IMR-90 (cell line): ENCODE measurements around the gene BCL2L13. TPM values are rescaled to one million over a fixed set of nuclear protein-coding genes. Genes with fewer than 3 reads are reported as not detected.

Experiments used
- ATAC-seq: fragments of 200-7000 bp; cut with Tn5 transposase; 2 replicates; pipeline ENCODE4 v1.9.1; 2020; ENCODE audit warnings: low read depth, mild to moderate bottlenecking, moderate library complexity
- BruUV-seq: library from RNA; stranded (reverse); fragments of 400-500 nt; replicated peaks from 2 replicates; lab custom pipeline; 2021; lab: Mats Ljungman, UMichigan
- CTCF ChIA-PET: fragments of 300-600 bp; formaldehyde crosslinking; extraction: SDS; loops from one replicate; lab custom pipeline; 2021; ENCODE audit warnings: antibody characterized with exemption; lab: Yijun Ruan, JAX
- POLR2A ChIA-PET: fragments of 300-600 bp; sonication (Branson Sonifier 250); formaldehyde crosslinking; loops from one replicate; lab custom pipeline; 2022; ENCODE audit warnings: antibody characterized with exemption; ENCODE audit not compliant: unreplicated experiment; lab: Charles Lee
- DNase-seq: peaks from one replicate; pipeline ENCODE4 v3.0.0; 2013
- H2AFZ ChIP-seq: replicated peaks from 2 replicates; pipeline ENCODE3; 2013; ENCODE audit warnings: low read length, mild to moderate bottlenecking; ENCODE audit not compliant: poor library complexity
- H2AK5ac ChIP-seq: 2 replicates; pipeline ENCODE4 v1.6.1; 2013; ENCODE audit warnings: low read depth, low read length, inconsistent platforms
- H2AK9ac ChIP-seq: replicated peaks from 2 replicates; pipeline ENCODE3; 2013; ENCODE audit warnings: mild to moderate bottlenecking, low read depth, low read length, moderate library complexity; ENCODE audit not compliant: poor library complexity
- H2BK120ac ChIP-seq: 2 replicates; pipeline ENCODE4 v1.6.1; 2013; ENCODE audit warnings: low read depth, low read length, inconsistent platforms
- H2BK15ac ChIP-seq: 3 replicates; pipeline ENCODE4 v1.6.1; 2013; ENCODE audit warnings: low read depth, low read length, inconsistent platforms
- H2BK20ac ChIP-seq: 2 replicates; pipeline ENCODE4 v1.6.1; 2013; ENCODE audit warnings: low read depth, mild to moderate bottlenecking, inconsistent platforms, low read length, moderate library complexity
- H2BK5ac ChIP-seq: 2 replicates; pipeline ENCODE4 v1.6.1; 2013; ENCODE audit warnings: mild to moderate bottlenecking, low read depth, low read length, inconsistent platforms; ENCODE audit not compliant: poor library complexity, severe bottlenecking
- H3K14ac ChIP-seq: replicated peaks from 2 replicates; pipeline ENCODE4 v1.6.1; 2013; ENCODE audit warnings: low read depth, low read length, inconsistent platforms
- H3K18ac ChIP-seq: 2 replicates; pipeline ENCODE4 v1.6.1; 2013; ENCODE audit warnings: low read depth, low read length, control low read depth
- H3K23ac ChIP-seq: 2 replicates; pipeline ENCODE4 v1.6.1; 2013; ENCODE audit warnings: low read depth, low read length, inconsistent platforms
- H3K27ac ChIP-seq: 2 replicates; pipeline ENCODE4 v1.5.1; 2013; ENCODE audit warnings: mild to moderate bottlenecking, control low read depth, low read length; ENCODE audit not compliant: insufficient read depth
- H3K27me3 ChIP-seq: 2 replicates; pipeline ENCODE4 v1.6.1; 2013; ENCODE audit warnings: low read length; ENCODE audit not compliant: control insufficient read depth, insufficient read depth
- H3K36me3 ChIP-seq: 2 replicates; pipeline ENCODE4 v1.6.1; 2013; ENCODE audit warnings: low read length, mixed read lengths; ENCODE audit not compliant: control insufficient read depth, insufficient read depth
- H3K4ac ChIP-seq: 2 replicates; pipeline ENCODE4 v1.6.1; 2013; ENCODE audit warnings: low read depth, low read length, inconsistent platforms
- H3K4me1 ChIP-seq: 2 replicates; pipeline ENCODE4 v1.6.1; 2013; ENCODE audit warnings: low read length, mixed read lengths; ENCODE audit not compliant: control insufficient read depth, insufficient read depth
- H3K4me2 ChIP-seq: 2 replicates; pipeline ENCODE4 v1.6.1; 2013; ENCODE audit warnings: low read depth, mild to moderate bottlenecking, control low read depth, low read length, moderate library complexity
- H3K4me3 ChIP-seq: 2 replicates; pipeline ENCODE4 v1.5.1; 2013; ENCODE audit warnings: low read depth, mild to moderate bottlenecking, control low read depth, low read length, moderate library complexity; ENCODE audit not compliant: insufficient read depth
- H3K56ac ChIP-seq: 2 replicates; pipeline ENCODE4 v1.6.1; 2013; ENCODE audit warnings: low read length, inconsistent platforms; ENCODE audit not compliant: insufficient read depth; ENCODE audit errors: extremely low read depth
- H3K79me1 ChIP-seq, 2 experiments: 2 replicates each; pipeline ENCODE4 v1.6.1; 2013; ENCODE audit warnings: low read length in 2 of 2, inconsistent platforms in 1 of 2, low read depth in 1 of 2
- H3K9ac ChIP-seq: 2 replicates; pipeline ENCODE4 v1.6.1; 2013; ENCODE audit warnings: low read depth, low read length, control low read depth
- H3K9me1 ChIP-seq: 2 replicates; pipeline ENCODE4 v1.6.1; 2013; ENCODE audit warnings: low read length, inconsistent platforms; ENCODE audit not compliant: insufficient read depth
- H3K9me3 ChIP-seq: 2 replicates; pipeline ENCODE4 v1.6.1; 2013; ENCODE audit warnings: low read length; ENCODE audit not compliant: control insufficient read depth, insufficient read depth
- H4K20me1 ChIP-seq: 2 replicates; pipeline ENCODE4 v1.6.1; 2013; ENCODE audit warnings: low read length, inconsistent platforms; ENCODE audit not compliant: insufficient read depth
- H4K5ac ChIP-seq: 2 replicates; pipeline ENCODE4 v1.6.1; 2013; ENCODE audit warnings: mild to moderate bottlenecking, low read depth, low read length, control low read depth
- H4K8ac ChIP-seq, 2 experiments: 2 replicates each; pipeline ENCODE4 v1.6.1; 2013; ENCODE audit warnings: low read depth in 2 of 2, low read length in 2 of 2, control low read depth in 1 of 2, inconsistent platforms in 1 of 2
- H4K91ac ChIP-seq: 2 replicates; pipeline ENCODE4 v1.6.1; 2013; ENCODE audit warnings: low read depth, low read length, inconsistent platforms; ENCODE audit not compliant: insufficient read depth
- CHD1 ChIP-seq: IDR thresholded peaks from 2 replicates; pipeline ENCODE4 v1.6.1; 2012; ENCODE audit warnings: low read depth, low read length, improper control_type of control experiment
- CTCF ChIP-seq: conservative IDR thresholded peaks from 2 replicates; pipeline ENCODE4 v1.5.1; 2012; ENCODE audit warnings: mild to moderate bottlenecking, low read depth, low read length, improper control_type of control experiment
- ELK1 ChIP-seq: fragments of 150-350 bp; IDR thresholded peaks from 2 replicates; pipeline ENCODE4 v1.6.1; 2016; ENCODE audit warnings: low read depth, mild to moderate bottlenecking, low read length, moderate library complexity, borderline replicate concordance
- FOS ChIP-seq: fragments of 150-350 bp; IDR thresholded peaks from 2 replicates; pipeline ENCODE4 v1.6.1; 2016; ENCODE audit warnings: low read depth, low read length
- MAFK ChIP-seq: IDR thresholded peaks from 2 replicates; pipeline ENCODE4 v1.6.1; 2012; ENCODE audit warnings: low read depth, low read length, improper control_type of control experiment
- MXI1 ChIP-seq: IDR thresholded peaks from 2 replicates; pipeline ENCODE4 v1.6.1; 2012; ENCODE audit warnings: low read depth, mild to moderate bottlenecking, low read length, moderate library complexity, borderline replicate concordance
- RAD21 ChIP-seq: IDR thresholded peaks from 2 replicates; pipeline ENCODE4 v1.6.1; 2012; ENCODE audit warnings: low read length, improper control_type of control experiment
- SMC3 ChIP-seq: fragments of 150-350 bp; IDR thresholded peaks from 2 replicates; pipeline ENCODE4 v1.6.1; 2016; ENCODE audit warnings: low read depth, mild to moderate bottlenecking, antibody characterized with exemption, low read length, moderate library complexity
- USF2 ChIP-seq: fragments of 150-350 bp; IDR thresholded peaks from 2 replicates; pipeline ENCODE4 v1.6.1; 2017; ENCODE audit warnings: mild to moderate bottlenecking, antibody characterized with exemption, low read length, low read depth
- WGBS, 2 experiments: methylation state at CpG; one replicate each; pipeline versions ENCODE4 v1.1.5 to v1.1.7; 2013; ENCODE audit warnings: missing lambda C conversion rate in 2 of 2; ENCODE audit not compliant: insufficient read length in 1 of 2; ENCODE audit errors: extremely low coverage in 2 of 2; 5-methylcytosine and 5-hydroxymethylcytosine counted together
- dilution Hi-C: fragments of 300-500 bp; cut with HindIII; formaldehyde crosslinking; loops from one replicate; pipeline ENCODE4 v1.14.3; 2018; ENCODE audit warnings: low sequenced_read_pairs; ENCODE audit not compliant: unreplicated experiment
- in situ Hi-C: fragments of 300-500 bp; cut with MboI; formaldehyde crosslinking; loops from 3 replicates; pipeline ENCODE4 v1.14.3; 2019; ENCODE audit warnings: low sequenced_read_pairs, inconsistent platforms, mixed read lengths
- intact Hi-C: fragments of 100-400 bp; cut with micrococcal nuclease; formaldehyde crosslinking; loops from 2 replicates; pipeline ENCODE4 v1.10.0; 2022
- polyA plus RNA-seq, 3 experiments: library from polyadenylated mRNA; depleted of rRNA; stranded (reverse); fragments of >200 nt; gene quantifications; 2 replicates each; pipeline ENCODE4 v1.2.3, GENCODE V29; 2012; ENCODE audit warnings: low replicate concordance in 1 of 3
- total RNA-seq: library from RNA; depleted of rRNA; stranded (reverse); fragments of >200 nt; gene quantifications from 2 replicates; pipeline ENCODE4 v1.2.3, GENCODE V29; 2012

BCL2L13 gene
- total and polyA plus RNA-seq, 2 of the 4 experiments (the other 2 are of a cell fraction), result 42.6 to 86.7 TPM

GRCh38 chr22:17746916-17747315 lies 108.4 kb downstream of the BCL2L13 start:
- dilution Hi-C loops, result no loop called here
- Histone ChIP-seq H3K4ac (no peak overlapping the region), H2BK15ac (no peak overlapping the region), H3K4me1 (peaks cover 5% of the 10 kb centered on the region; the same call in 1 of the 2 replicates), H3K23ac (no peak overlapping the region), H2AFZ (no peak overlapping the region), H3K4me2 (no peak overlapping the region), H3K56ac (no peak overlapping the region), H3K79me1 (peaks cover 9 to 16% of the 10 kb centered on the region in 2 experiments; a peak in 3 of 4 replicates), H2BK5ac (no peak overlapping the region), H4K91ac (no peak overlapping the region), H4K8ac (no peak overlapping the region), H3K14ac (no peak overlapping the region), H2BK120ac (no peak overlapping the region), H3K9ac (no peak overlapping the region), H2AK5ac (no peak overlapping the region), H2BK20ac (no peak overlapping the region), H4K5ac (no peak overlapping the region), H3K27me3 (no peaks in the 10 kb centered on the region), H3K4me3 (no peak overlapping the region), H3K27ac (no peak overlapping the region), H3K9me3 (no peaks in the 10 kb centered on the region), H3K36me3 (no peaks in the 10 kb centered on the region; the same call in 1 of the 2 replicates), H2AK9ac (no peak overlapping the region), H3K9me1 (no peaks in the 10 kb centered on the region), H3K18ac (no peak overlapping the region), H4K20me1 (peaks cover 12% of the 10 kb centered on the region)
- ChIA-PET POLR2A (no interaction called here), CTCF (no interaction called here)
- 92% methylated on average over 2 of the region's 10 CpGs; no CpG with 5 or more reads in 1 of the 2 experiments for WGBS, 2 experiments
- ATAC-seq (no peak), DNase-seq (no peak)
- no peak for TF ChIP-seq CTCF
- no peak for TF ChIP-seq MXI1
- no peak for TF ChIP-seq USF2
- TF ChIP-seq CHD1, result no peak
- TF ChIP-seq MAFK, result no peak
- TF ChIP-seq RAD21, result no peak
- TF ChIP-seq SMC3, result no peak
- no peak for TF ChIP-seq FOS
- TF ChIP-seq ELK1, result no peak
- intact Hi-C loops, result no loop called here
- no TSS peak for BruUV-seq
- in situ Hi-C loops, result no loop called here
